ENCODE measurements around the gene DCST2.

Gene DCST2

GRCh38 chr1:155069551-155070157, 36.1 kb upstream of the DCST2 start:
- DNase-seq (ENCODE audit: low spot score), result no peak

GRCh38 chr1:155068599-155068998, 35.0 kb upstream of the DCST2 start:
- DNase-seq (ENCODE audit: low spot score), result no peak

- DNase-seq (ENCODE audit: low spot score), result no peak
Observed at GRCh38 chr1:155066777-155067176, 33.2 kb upstream of the DCST2 start.

GRCh38 chr1:155064832-155065429, 31.4 kb upstream of the DCST2 start:
- no peak for DNase-seq (ENCODE audit: low spot score)

GRCh38 chr1:155064111-155064831, 30.7 kb upstream of the DCST2 start:
- no peak for DNase-seq (ENCODE audit: low spot score)

- DNase-seq (ENCODE audit: low spot score), result peak; percentile 94
Observed at GRCh38 chr1:155063550-155064110, 30.0 kb upstream of the DCST2 start, which contains the start of gene EFNA4. Gene EFNA4 (plus strand): TSS chr1:155063740. CDS start chr1:155063824, 84 bp downstream.

- peak; percentile 79 for DNase-seq (ENCODE audit: low spot score)
Observed at GRCh38 chr1:155062702-155063411, 29.3 kb upstream of the DCST2 start.

DNA sequence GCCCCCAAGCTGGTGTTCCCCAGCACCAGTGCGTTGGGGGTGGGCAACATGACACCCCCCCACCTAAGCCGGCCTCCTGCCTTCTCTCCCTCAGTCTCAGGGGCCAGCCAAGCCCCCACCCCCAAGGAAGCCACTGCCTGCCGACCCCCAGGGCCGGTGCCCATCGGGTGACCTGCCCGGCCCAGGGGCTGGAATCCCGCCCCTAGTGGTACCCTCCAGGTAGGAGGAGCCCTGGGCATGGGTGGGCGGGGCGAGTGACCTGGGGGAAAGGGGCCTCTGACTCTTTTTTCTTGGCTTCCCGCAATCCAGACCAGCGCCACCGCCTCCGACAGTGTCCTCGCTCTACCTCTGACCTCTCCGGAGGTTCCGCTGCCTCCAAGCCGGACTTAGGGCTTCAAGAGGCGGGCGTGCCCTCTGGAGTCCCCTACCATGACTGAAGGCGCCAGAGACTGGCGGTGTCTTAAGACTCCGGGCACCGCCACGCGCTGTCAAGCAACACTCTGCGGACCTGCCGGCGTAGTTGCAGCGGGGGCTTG, 28.6 kb upstream of the DCST2 start:
- DNase-seq (ENCODE audit: low spot score), result no peak

DNA sequence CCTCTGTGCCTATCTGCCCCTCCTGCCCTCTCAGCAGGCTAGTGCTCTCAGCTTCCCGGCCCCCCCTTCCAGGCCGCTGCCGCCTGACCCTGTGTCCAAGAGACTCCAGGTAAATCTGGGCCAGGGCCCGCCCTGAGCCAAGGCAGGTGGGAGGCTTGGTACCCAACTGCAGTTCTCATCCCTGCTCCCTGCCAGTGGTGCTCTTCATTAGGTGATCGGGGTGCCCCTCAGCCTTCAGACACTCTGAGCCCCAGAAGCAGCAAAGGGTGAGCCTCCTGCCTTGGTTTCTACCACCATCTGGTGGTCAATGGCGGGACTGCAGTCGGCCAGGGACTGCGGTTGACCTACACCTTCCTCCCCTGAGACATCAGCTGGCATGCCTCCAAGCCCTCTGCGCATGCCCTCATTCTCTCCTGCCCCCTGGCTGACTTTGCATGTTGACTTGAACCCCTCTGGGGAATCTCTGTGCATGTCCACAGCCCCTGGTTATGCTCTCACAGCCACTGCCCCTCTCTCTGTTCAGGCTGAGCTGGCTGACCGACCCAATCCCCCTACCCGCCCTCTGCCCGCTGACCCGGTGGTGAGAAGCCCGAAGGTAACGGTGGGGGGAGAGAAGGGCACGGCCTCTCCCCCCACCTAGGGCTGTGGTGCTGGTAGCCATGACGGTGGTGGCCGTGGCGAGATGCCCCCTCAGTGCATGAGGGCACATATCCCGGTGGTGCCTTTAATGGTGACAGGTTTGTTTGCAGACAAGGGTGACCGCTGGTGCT, 28.0 kb upstream of the DCST2 start:
- DNase-seq (ENCODE audit: low spot score), result peak; percentile 95

- no peak for DNase-seq (ENCODE audit: low spot score)
Observed at GRCh38 chr1:155060736-155061135, 27.2 kb upstream of the DCST2 start.

DNA sequence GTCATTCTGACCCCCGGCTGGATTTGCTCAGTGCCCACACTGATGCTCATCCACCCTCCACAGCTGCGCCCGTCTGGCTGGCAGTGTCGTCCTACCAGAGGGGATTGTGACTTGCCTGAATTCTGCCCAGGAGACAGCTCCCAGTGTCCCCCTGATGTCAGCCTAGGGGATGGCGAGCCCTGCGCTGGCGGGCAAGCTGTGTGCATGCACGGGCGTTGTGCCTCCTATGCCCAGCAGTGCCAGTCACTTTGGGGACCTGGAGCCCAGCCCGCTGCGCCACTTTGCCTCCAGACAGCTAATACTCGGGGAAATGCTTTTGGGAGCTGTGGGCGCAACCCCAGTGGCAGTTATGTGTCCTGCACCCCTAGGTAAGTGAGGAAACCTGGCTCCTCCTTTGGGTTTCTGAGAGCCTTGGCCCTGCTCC, 24.2 kb upstream of the DCST2 start:
- DNase-seq (ENCODE audit: low spot score), result no peak

DNA sequence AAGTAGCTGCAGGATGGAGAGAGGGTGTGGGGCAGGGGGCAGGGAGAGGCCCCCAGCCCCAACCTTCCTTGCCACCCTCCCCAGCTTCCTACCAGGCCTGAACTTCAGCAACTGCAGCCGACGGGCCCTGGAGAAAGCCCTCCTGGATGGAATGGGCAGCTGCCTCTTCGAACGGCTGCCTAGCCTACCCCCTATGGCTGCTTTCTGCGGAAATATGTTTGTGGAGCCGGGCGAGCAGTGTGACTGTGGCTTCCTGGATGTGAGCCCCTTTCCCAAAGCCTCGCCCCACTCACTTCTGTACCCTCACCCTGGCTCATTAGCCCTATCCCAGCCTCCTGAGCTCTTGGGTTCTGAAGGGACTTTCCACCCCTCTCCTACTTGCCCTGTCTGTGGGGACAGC, 23.5 kb upstream of the DCST2 start:
- no peak for DNase-seq (ENCODE audit: low spot score)

DNA sequence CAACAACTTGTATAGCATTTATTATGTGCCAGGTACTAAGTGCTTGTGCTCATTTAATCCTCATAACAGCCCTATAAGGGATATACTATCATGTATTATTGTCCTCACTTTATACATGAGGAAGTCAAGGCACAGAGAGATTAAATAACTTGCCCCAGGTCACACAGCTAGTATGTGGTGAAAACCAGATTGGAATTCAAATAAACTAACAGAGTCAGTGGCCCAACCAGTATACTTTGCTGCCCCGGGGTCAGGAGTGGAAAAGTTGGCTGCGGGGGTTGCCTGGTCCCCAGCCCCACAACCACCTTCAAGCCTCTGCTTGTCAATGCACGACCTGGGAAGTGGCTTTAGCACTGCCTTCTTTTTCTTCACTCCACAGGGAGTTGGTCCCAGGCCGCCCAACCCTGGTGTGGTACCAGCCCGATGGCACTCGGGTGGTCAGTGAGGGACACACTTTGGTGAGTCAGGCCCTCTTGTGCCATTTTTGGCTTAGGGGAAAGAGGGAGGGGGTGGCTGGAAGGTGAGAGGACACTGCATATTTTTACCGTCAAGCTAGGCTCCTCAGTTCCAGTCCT, 20.0 kb upstream of the DCST2 start:
- no peak for DNase-seq (ENCODE audit: low spot score)

- peak; percentile 46 for DNase-seq (ENCODE audit: low spot score)
Observed at GRCh38 chr1:155052439-155053395, 19.1 kb upstream of the DCST2 start.

DNA sequence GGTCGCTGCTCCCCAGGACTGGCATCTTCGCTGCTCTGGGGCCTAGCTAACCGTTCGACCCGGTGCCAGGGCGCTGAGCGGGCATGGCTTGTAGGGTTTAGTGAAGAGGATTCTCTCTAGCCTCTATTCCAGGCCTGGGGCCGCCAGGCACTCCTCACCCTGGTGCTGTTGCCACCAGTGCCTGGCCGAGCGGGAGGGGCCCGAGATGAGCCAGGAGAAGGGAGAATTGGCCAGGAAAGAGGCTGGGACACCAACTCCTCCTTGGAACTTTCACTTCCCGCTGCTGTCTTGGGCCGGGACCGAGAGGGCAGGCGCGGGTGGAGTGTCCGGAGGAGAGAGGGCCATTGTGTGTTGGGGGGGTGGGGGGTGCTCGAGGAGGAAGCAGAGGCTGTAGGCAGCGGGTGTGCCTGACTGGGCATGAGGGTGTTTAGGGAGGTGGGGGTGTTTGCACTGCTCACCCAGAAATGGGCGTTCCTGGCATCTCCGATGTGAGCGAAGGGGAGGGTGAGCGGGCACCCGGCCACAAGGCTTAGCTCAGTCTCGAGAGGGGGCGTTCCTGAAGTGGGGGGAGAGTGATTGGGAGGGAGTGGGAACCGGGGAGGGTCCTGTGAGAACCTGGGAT, 18.3 kb upstream of the DCST2 start:
- DNase-seq (ENCODE audit: low spot score), result peak; percentile 59

DNA sequence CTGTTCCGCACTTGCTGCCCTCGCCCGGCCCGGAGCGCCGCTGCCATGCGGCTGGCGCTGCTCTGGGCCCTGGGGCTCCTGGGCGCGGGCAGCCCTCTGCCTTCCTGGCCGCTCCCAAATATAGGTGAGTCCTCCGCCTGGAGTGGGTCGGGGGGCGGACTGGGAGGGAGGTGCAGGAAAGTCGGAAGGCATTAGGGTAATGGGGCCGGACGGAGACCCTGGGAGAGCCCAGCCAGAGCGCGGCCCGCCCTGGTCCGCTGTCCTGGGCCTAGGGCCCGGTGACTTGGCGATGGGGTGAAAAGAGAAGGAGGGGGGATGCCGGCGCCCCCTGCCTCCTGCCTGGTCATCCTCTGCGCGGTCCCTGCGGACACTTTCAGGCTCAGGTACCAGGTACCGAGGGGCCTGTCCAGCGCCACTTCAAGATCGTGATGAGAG, 17.8 kb upstream of the DCST2 start:
- DNase-seq (ENCODE audit: low spot score), result no peak

DNA sequence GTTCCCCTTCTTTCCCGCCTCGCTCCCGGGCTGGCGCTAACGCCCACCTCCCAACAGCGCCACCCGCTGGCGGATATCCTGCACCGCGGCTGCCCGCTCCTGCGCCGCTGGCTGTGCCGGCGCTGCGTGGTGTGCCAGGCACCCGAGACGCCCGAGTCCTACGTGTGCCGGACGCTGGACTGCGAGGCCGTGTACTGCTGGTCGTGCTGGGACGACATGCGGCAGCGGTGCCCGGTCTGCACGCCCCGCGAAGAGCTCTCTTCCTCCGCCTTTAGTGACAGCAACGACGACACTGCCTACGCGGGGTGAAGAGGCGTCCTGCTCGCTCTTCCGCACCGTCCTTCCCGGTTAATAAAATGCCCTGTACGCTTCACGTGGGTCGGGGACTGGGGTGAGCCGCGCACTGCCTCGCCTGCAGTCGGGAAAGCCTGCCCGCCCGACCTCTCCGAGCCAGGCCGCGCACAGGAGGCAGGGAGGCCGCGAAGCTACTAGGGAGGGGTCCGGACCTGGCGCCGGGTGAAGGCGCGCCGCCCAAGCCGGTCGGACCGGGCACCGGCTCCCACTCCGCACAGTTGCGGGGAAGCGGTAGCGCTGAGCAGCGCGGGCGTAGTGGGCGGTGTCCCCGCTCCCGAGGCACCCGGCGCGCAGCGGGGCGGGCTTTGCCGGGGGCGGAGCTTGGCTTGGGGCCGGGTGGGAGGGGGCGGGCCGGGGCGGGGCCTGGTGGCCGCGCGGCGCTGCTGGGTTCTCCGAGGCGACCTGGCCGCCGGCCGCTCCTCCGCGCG, 17.2 kb upstream of the DCST2 start, which contains the start of gene ADAM15:
Gene ADAM15 (plus strand): TSS at position 757 of the 782 bp plus-strand sequence. CDS start 71 bp downstream, outside the sequence.
- DNase-seq (ENCODE audit: low spot score), result peak; percentile 98

Data from germinal center (tissue), 1 donor.